MM.1S (cell line): ENCODE measurements around the gene PRKCA.

Experiments
- EZH2 ChIP-seq: fragments of 300-600 bp; sonication (generic); optimal IDR thresholded peaks from 2 replicates; pipeline ENCODE3; 2017; ENCODE audit warnings: low read depth, mild to moderate bottlenecking, antibody characterized with exemption, low read length, mixed read lengths
- EZH2phosphoT487 ChIP-seq: fragments of 300-600 bp; sonication (generic); IDR thresholded peaks from 2 replicates; pipeline ENCODE4 v1.6.1; 2018; ENCODE audit warnings: antibody characterized with exemption, low read length
- TF ChIP-seq, protein P1 (sequence below): fragments of 300-600 bp; sonication (generic); IDR thresholded peaks from 2 replicates; pipeline ENCODE4 v1.5.1; 2016; ENCODE audit warnings: antibody characterized with exemption, low read length, mixed read lengths

DNA sequence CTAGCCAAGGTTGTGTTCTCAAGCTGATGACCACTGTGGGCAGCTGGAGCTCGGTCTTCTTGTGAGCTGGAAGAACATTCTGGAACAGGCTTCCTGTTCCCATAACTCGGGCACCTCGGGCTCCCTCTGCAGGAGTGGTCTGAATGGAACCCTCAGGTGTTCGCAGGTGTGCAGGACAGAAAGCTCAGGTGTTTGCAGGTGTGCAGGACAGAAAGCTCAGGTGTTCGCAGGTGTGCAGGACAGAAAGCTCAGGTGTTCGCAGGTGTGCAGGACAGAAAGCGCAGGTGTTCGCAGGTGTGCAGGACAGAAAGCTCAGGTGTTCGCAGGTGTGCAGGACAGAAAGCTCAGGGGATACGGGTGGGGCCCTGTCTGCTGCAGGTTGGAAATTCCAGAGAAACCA lies 423.5 kb downstream of the PRKCA start:
- TF ChIP-seq, protein P1, sequence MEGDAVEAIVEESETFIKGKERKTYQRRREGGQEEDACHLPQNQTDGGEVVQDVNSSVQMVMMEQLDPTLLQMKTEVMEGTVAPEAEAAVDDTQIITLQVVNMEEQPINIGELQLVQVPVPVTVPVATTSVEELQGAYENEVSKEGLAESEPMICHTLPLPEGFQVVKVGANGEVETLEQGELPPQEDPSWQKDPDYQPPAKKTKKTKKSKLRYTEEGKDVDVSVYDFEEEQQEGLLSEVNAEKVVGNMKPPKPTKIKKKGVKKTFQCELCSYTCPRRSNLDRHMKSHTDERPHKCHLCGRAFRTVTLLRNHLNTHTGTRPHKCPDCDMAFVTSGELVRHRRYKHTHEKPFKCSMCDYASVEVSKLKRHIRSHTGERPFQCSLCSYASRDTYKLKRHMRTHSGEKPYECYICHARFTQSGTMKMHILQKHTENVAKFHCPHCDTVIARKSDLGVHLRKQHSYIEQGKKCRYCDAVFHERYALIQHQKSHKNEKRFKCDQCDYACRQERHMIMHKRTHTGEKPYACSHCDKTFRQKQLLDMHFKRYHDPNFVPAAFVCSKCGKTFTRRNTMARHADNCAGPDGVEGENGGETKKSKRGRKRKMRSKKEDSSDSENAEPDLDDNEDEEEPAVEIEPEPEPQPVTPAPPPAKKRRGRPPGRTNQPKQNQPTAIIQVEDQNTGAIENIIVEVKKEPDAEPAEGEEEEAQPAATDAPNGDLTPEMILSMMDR = no peak
- TF ChIP-seq EZH2 (no peak), EZH2phosphoT487 (no peak)
